HepG2 (cell line): ENCODE measurements around the gene PRDX5. TPM values are rescaled to one million over a fixed set of nuclear protein-coding genes. Genes with fewer than 3 reads are reported as not detected.

Experiments
- AFF4 ChIP-seq: sonication (generic); formaldehyde crosslinking; IDR thresholded peaks from 2 replicates; pipeline ENCODE4 v1.4.0; 2020; ENCODE audit warnings: missing genetic modification reagents
- ATRX ChIP-seq: sonication (generic); formaldehyde crosslinking; IDR thresholded peaks from 2 replicates; pipeline ENCODE4 v1.4.0; 2020; ENCODE audit warnings: missing genetic modification reagents, borderline replicate concordance
- CCAR2 ChIP-seq: fragments of 200-400 bp; formaldehyde crosslinking; optimal IDR thresholded peaks from 2 replicates; pipeline ENCODE3; 2018; ENCODE audit warnings: low read depth, mild to moderate bottlenecking, low read length, moderate library complexity
- CHCHD3 ChIP-seq: sonication (generic); formaldehyde crosslinking; IDR thresholded peaks from 2 replicates; pipeline ENCODE4 v1.8.0; 2022; ENCODE audit warnings: mild to moderate bottlenecking, missing genetic modification reagents, moderate library complexity
- FOXC1 ChIP-seq: sonication (generic); formaldehyde crosslinking; IDR thresholded peaks from 2 replicates; pipeline ENCODE4 v1.8.0; 2022; ENCODE audit warnings: mild to moderate bottlenecking, missing genetic modification reagents, borderline replicate concordance
- IKZF1 ChIP-seq: fragments of 450-650 bp; IDR thresholded peaks from 2 replicates; pipeline ENCODE4 v1.7.1; 2016
- KDM1A ChIP-seq: IDR thresholded peaks from 2 replicates; pipeline ENCODE4 v1.6.1; 2016; ENCODE audit warnings: missing compliant biosample characterization
- MATR3 ChIP-seq: sonication (generic); formaldehyde crosslinking; IDR thresholded peaks from 2 replicates; pipeline ENCODE4 v1.4.0; 2020; ENCODE audit warnings: missing genetic modification reagents
- MTERF4 ChIP-seq: sonication (generic); formaldehyde crosslinking; IDR thresholded peaks from 2 replicates; pipeline ENCODE4 v1.8.0; 2023; ENCODE audit warnings: mild to moderate bottlenecking, missing genetic modification reagents
- NBN ChIP-seq: fragments of 450-650 bp; conservative IDR thresholded peaks from 2 replicates; pipeline ENCODE4 v1.6.1; 2017
- PHF8 ChIP-seq: sonication (generic); formaldehyde crosslinking; IDR thresholded peaks from 2 replicates; pipeline ENCODE4 v1.5.0; 2020; ENCODE audit warnings: missing genetic modification reagents
- TEF ChIP-seq: sonication (generic); formaldehyde crosslinking; IDR thresholded peaks from 2 replicates; pipeline ENCODE4 v1.5.0; 2020; ENCODE audit warnings: missing genetic modification reagents
- THAP9 ChIP-seq: sonication (generic); formaldehyde crosslinking; IDR thresholded peaks from 2 replicates; pipeline ENCODE4; 2020; ENCODE audit warnings: missing genetic modification reagents, mild to moderate bottlenecking, borderline replicate concordance
- ZBTB20 ChIP-seq: sonication (generic); formaldehyde crosslinking; IDR thresholded peaks from 2 replicates; pipeline ENCODE4 v1.8.1; 2023; ENCODE audit warnings: missing genetic modification reagents, low read depth, mild to moderate bottlenecking, borderline replicate concordance
- ZNF18 ChIP-seq: sonication (generic); formaldehyde crosslinking; IDR thresholded peaks from 2 replicates; pipeline ENCODE4 v1.8.0; 2022; ENCODE audit warnings: mild to moderate bottlenecking, missing genetic modification reagents; ENCODE audit not compliant: insufficient replicate concordance
- ZNF367 ChIP-seq: sonication (generic); formaldehyde crosslinking; IDR thresholded peaks from 2 replicates; pipeline ENCODE4 v1.4.0; 2020; ENCODE audit warnings: missing genetic modification reagents, borderline replicate concordance
- ZNF441 ChIP-seq: sonication (generic); formaldehyde crosslinking; IDR thresholded peaks from 2 replicates; pipeline ENCODE4 v1.7.0; 2021; ENCODE audit warnings: missing genetic modification reagents, borderline replicate concordance
- ZNF547 ChIP-seq: sonication (generic); formaldehyde crosslinking; IDR thresholded peaks from 2 replicates; pipeline ENCODE4 v1.5.1; 2020; ENCODE audit warnings: mild to moderate bottlenecking, missing genetic modification reagents
- ZNF839 ChIP-seq: sonication (generic); formaldehyde crosslinking; IDR thresholded peaks from 2 replicates; pipeline ENCODE4 v1.4.0; 2020; ENCODE audit warnings: missing genetic modification reagents, mild to moderate bottlenecking, borderline replicate concordance
- polyA plus RNA-seq, 8 experiments: library from polyadenylated mRNA; depleted of rRNA in 3 of 8; stranded (reverse) in 7 of 8; unstranded in 1 of 8; fragments of >200 nt; fragmentation: Illumina TruSeq in 4 of 8; extraction: Trizol in 4 of 8; gene quantifications; 2 replicates each; pipeline versions ENCODE4 v1.2.1 to v1.2.3, GENCODE V29; 2011 to 2016; ENCODE audit warnings: low read depth in 4 of 8, missing spikeins in 1 of 8, mixed read lengths in 1 of 8; ENCODE audit not compliant: insufficient read depth in 1 of 8
- total RNA-seq, 5 experiments: library from RNA; depleted of rRNA; stranded (reverse); fragments of >200 nt; fragmentation: Illumina TruSeq; extraction: Trizol; gene quantifications; 2 replicates each; pipeline ENCODE4 v1.2.3, GENCODE V29; 2016; ENCODE audit warnings: low read depth in 1 of 5

PRDX5 gene
- total and polyA plus RNA-seq, 2 of the 13 experiments (the other 11 are each of a cell fraction or from before 2014, with no cell fraction given): 215 to 311 TPM

- TF ChIP-seq AFF4 (CRISPR knock-in tag) (no peak), ZNF18 (CRISPR knock-in tag) (peak; percentile 99), IKZF1 (no peak), ATRX (CRISPR knock-in tag) (no peak), THAP9 (CRISPR knock-in tag) (peak; percentile 39; the same call in 1 of the 2 replicates), MTERF4 (CRISPR knock-in tag) (no peak), CHCHD3 (CRISPR knock-in tag) (no peak; the same call in 1 of the 2 replicates), KDM1A (CRISPR knock-in tag) (no peak), CCAR2 (no peak), ZNF839 (CRISPR knock-in tag) (no peak), TEF (CRISPR knock-in tag) (no peak), PHF8 (CRISPR knock-in tag) (peak; percentile 41; the same call in 1 of the 2 replicates), ZNF367 (no peak), ZNF441 (CRISPR knock-in tag) (no peak), FOXC1 (no peak), ZBTB20 (CRISPR knock-in tag) (peak; percentile 69; the same call in 1 of the 2 replicates), ZNF547 (CRISPR knock-in tag) (peak; percentile 38; the same call in 1 of the 2 replicates), MATR3 (CRISPR knock-in tag) (no peak), NBN (no peak)
These were observed 12.0 kb upstream of the PRDX5 start (continued) for GRCh38 chr11:64305691-64306562.
